K562 (cell line): ENCODE results near the gene PITRM1.
A peak's percentile ranks its signal among the peaks of the same experiment; 100 is the strongest.

Experiments used
- CBFB ChIP-seq: sonication (generic); formaldehyde crosslinking; IDR thresholded peaks from 2 replicates; pipeline ENCODE4 v1.4.0; 2020; ENCODE audit warnings: mild to moderate bottlenecking, missing genetic modification reagents
- CTCF ChIP-seq, 3 experiments: IDR thresholded peaks in 2 of 3; conservative IDR thresholded peaks in 1 of 3; 2 replicates each; pipeline ENCODE4 v1.5.1; 2011 to 2012; ENCODE audit warnings: low read length in 3 of 3, mild to moderate bottlenecking in 3 of 3, control low read depth in 2 of 3, improper control_type of control experiment in 1 of 3, inconsistent platforms in 1 of 3, low read depth in 1 of 3, mixed read lengths in 1 of 3, moderate library complexity in 1 of 3; ENCODE audit not compliant: insufficient read depth in 2 of 3
- EGR1 ChIP-seq: fragments of 450-650 bp; conservative IDR thresholded peaks from 2 replicates; pipeline ENCODE4 v1.6.1; 2017; ENCODE audit warnings: mild to moderate bottlenecking
- MAX ChIP-seq: sonication (generic); formaldehyde crosslinking; IDR thresholded peaks from 2 replicates; pipeline ENCODE4 v1.9.0; 2022; ENCODE audit warnings: mild to moderate bottlenecking, missing genetic modification reagents
- MCM7 ChIP-seq, 2 experiments: fragments of 450-650 bp; IDR thresholded peaks; 2 replicates each; pipeline ENCODE4 v1.6.1; 2016 to 2018
- MLLT1 ChIP-seq, 2 experiments: fragments of 450-650 bp; IDR thresholded peaks; 2 replicates each; pipeline ENCODE4 v1.6.1; 2016
- MYC ChIP-seq, 2 experiments: fragments of 250-450 bp in 1 of 2; sonication (Bioruptor Pico) in 1 of 2; IDR thresholded peaks; 2 replicates each; pipeline versions ENCODE4 v1.5.1 to v1.6.1; 2012 to 2021; ENCODE audit warnings: low read depth in 2 of 2, borderline replicate concordance in 1 of 2, improper control_type of control experiment in 1 of 2, low read length in 1 of 2, mild to moderate bottlenecking in 1 of 2, moderate library complexity in 1 of 2
- NCOR1 ChIP-seq: fragments of 450-650 bp; IDR thresholded peaks from 2 replicates; pipeline ENCODE4 v1.6.1; 2016; ENCODE audit warnings: mild to moderate bottlenecking, moderate library complexity
- NRF1 ChIP-seq, 2 experiments: fragments of 450-650 bp; IDR thresholded peaks in 1 of 2; conservative IDR thresholded peaks in 1 of 2; 2 replicates each; pipeline ENCODE4 v1.6.1; 2014; ENCODE audit warnings: mild to moderate bottlenecking in 2 of 2
- POLR2AphosphoS5 ChIP-seq: IDR thresholded peaks from 2 replicates; pipeline ENCODE4 v1.6.1; 2011; ENCODE audit warnings: mild to moderate bottlenecking, low read depth, low read length, moderate library complexity; ENCODE audit not compliant: control insufficient read depth, insufficient read depth
- RAD21 ChIP-seq, 2 experiments: fragments of 250-450 bp in 1 of 2; fragments of 450-650 bp in 1 of 2; sonication (Bioruptor Pico) in 1 of 2; formaldehyde crosslinking in 1 of 2; IDR thresholded peaks in 1 of 2; conservative IDR thresholded peaks in 1 of 2; 2 replicates each; pipeline versions ENCODE4 v1.4.0 to v1.8.0; 2020 to 2022; ENCODE audit warnings: mild to moderate bottlenecking in 2 of 2, moderate library complexity in 1 of 2
- RCOR1 ChIP-seq, 2 experiments: IDR thresholded peaks; 2 replicates each; pipeline ENCODE4 v1.6.1; 2012; ENCODE audit warnings: low read depth in 2 of 2, low read length in 2 of 2, borderline replicate concordance in 1 of 2, improper control_type of control experiment in 1 of 2
- YY1 ChIP-seq, 3 experiments: IDR thresholded peaks; 2 replicates each; pipeline ENCODE4 v1.6.1; 2011; ENCODE audit warnings: low read length in 2 of 3, mild to moderate bottlenecking in 2 of 3, moderate library complexity in 2 of 3, borderline replicate concordance in 1 of 3, control low read depth in 1 of 3, low read depth in 1 of 3; ENCODE audit not compliant: insufficient read depth in 3 of 3, insufficient replicate concordance in 2 of 3, control insufficient read depth in 1 of 3, insufficient read length in 1 of 3; ENCODE audit errors: extremely low read depth in 1 of 3
- ZNF449 ChIP-seq: fragments of 250-450 bp; sonication (Bioruptor Pico); IDR thresholded peaks from 2 replicates; pipeline ENCODE4 v1.8.0; 2022; ENCODE audit warnings: moderate library complexity, mild to moderate bottlenecking, inconsistent platforms

GRCh38 chr10:3094609-3095036 is 78.0 kb downstream of the PITRM1 start:
- TF ChIP-seq NRF1 (conservative IDR thresholded peaks at IDR 0.05 in 1 of 2, IDR thresholded peaks at IDR 0.05 in 1 of 2) (no peak), RAD21 (CRISPR knock-in tag; conservative IDR thresholded peaks at IDR 0.05 in 1 of 2, IDR thresholded peaks at IDR 0.05 in 1 of 2) (no peak), NCOR1 (peak; percentile 59), ZNF449 (no peak), CTCF (IDR thresholded peaks at IDR 0.05 in 2 of 3, conservative IDR thresholded peaks at IDR 0.05 in 1 of 3; ENCODE audit: insufficient read depth in 2 of 3, low read depth in 1 of 3, low read length in 3 of 3) (no peak), CBFB (CRISPR knock-in tag) (no peak), MYC (IDR thresholded peaks at IDR 0.05; ENCODE audit: low read depth, low read length) (no peak), MYC (CRISPR knock-in tag; IDR thresholded peaks at IDR 0.05; ENCODE audit: borderline replicate concordance, low read depth) (no peak), MAX (no peak), MCM7 (IDR thresholded peaks at IDR 0.05) (no peak), EGR1 (no peak), YY1 (IDR thresholded peaks at IDR 0.05; ENCODE audit: borderline replicate concordance in 1 of 3, control insufficient read depth in 1 of 3, extremely low read depth in 1 of 3, insufficient read depth in 3 of 3, insufficient read length in 1 of 3, insufficient replicate concordance in 2 of 3, low read depth in 1 of 3, low read length in 2 of 3) (no peak), POLR2AphosphoS5 (no peak; the same call in 1 of the 2 replicates), MLLT1 (IDR thresholded peaks at IDR 0.05) (no peak), RCOR1 (IDR thresholded peaks at IDR 0.05; ENCODE audit: borderline replicate concordance in 1 of 2, low read depth in 2 of 2, low read length in 2 of 2) (peak in 1 of 2 experiments; percentile 61; a peak in 2 of 4 replicates)
